GM19438 (cell line): ENCODE results near the gene LACTBL1.
"Not testable (repeated sequence)": the region's sequence is repeated elsewhere in the genome, so short reads cannot be mapped to it uniquely, and the experiment has no call there.

Experiments used
- ATAC-seq: cut with Tn5 transposase; IDR thresholded peaks from one replicate; pipeline ENCODE4 v1.9.1; 2021; ENCODE audit warnings: low read depth; ENCODE audit not compliant: unreplicated experiment

Gene LACTBL1, protein sequence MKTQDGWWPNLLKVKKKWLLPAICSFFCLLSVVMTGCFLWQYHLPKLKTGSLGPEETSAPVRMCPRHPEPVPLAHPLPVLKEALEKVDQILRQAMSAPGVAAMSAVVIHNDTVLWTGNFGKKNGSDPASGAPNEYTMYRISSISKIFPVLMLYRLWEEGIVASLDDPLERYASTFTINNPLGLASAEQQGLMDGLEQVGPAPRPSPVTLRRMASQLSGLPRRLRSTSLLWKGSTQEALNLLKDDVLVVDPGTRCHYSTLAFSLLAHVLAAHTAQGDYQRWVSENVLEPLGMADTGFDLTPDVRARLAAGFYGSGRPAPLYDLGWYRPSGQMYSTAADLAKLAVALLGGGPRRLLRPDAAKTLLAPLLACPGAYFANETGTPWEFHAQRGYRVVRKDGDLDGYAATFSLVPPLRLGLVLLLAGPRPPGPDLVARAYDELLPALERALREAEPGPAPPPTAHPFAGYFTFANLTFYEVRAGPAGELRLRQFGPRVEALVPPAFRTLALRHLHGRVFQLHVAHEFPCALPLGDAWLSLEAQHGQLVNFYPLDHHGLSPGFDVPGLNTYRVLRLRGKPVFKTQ

DNA sequence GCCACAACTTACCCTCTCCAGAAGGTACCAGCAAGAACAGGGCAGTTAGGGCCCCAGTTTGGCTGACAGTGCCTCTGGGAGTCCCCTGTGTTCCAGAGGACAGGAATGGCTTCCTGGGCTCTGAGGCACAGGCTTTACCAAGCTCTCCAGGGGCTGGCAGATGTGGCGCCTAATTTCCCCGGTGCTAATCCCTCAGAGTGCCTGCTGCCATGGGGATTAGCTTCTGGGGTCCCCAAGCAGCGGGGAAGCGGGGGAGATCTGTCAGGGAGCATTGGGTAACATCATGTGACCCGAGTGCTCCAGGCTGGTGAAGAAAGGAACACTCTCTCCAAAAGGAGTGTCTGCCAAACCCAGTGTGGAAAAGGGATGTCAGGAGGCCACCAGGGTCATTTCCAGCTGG lies at the start of gene LACTBL1:
LACTBL1 (minus strand) TSS at position 107 of the 400 bp plus-strand sequence. CDS start 550 bp downstream, outside the sequence.
- ATAC-seq, result no peak

DNA sequence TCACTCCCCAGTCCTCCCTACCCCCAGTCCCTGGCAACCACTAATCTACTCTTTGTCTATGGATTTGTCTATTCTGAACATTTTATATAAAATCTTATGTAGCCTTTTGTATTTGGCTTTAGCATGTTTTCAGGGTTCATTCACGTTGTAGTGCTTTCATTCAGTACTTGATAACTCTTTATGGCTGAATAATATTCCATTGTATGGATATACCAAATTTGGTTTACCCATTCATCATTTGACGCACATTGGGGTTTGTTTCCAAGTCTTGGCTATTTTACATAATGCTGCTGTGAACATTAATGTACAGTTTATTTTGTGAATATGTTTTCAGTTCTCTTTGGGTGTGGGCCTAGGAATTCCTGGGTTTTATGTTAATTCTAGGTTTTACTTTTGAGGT lies 49.2 kb upstream of the LACTBL1 start:
- ATAC-seq, result no peak

DNA sequence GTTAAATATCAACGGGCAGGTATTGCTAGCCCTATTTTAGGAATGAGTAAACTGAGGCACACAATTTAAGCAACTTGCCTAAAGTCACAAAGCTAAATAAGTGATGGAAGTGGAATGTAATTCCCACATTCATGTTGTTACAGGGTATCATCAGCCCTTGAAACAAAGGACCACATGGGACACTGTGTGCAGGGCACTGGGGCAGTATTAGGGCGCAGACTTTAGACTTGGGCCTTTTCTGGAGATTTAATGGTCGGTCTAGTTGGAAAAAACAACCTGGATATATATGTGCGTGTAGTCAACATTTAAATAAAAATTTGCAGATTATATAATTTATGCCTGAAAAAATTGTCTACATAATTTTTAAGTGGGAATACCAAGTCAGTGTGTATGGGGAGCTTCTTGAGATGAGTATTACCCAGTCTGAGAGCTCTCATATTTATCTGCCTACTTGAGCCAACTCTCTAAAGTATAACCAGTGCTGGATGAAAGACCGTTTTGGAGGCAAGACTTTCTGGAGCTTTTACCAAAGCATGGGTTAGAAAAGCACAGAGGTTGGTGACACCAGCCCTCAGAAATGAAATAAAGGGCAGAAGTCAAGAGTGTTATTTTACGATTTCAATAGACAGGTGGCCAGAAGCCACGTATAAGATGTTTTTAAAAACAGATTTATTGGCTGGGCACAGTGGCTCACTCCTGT lies 48.2 kb upstream of the LACTBL1 start:
- no peak for ATAC-seq

DNA sequence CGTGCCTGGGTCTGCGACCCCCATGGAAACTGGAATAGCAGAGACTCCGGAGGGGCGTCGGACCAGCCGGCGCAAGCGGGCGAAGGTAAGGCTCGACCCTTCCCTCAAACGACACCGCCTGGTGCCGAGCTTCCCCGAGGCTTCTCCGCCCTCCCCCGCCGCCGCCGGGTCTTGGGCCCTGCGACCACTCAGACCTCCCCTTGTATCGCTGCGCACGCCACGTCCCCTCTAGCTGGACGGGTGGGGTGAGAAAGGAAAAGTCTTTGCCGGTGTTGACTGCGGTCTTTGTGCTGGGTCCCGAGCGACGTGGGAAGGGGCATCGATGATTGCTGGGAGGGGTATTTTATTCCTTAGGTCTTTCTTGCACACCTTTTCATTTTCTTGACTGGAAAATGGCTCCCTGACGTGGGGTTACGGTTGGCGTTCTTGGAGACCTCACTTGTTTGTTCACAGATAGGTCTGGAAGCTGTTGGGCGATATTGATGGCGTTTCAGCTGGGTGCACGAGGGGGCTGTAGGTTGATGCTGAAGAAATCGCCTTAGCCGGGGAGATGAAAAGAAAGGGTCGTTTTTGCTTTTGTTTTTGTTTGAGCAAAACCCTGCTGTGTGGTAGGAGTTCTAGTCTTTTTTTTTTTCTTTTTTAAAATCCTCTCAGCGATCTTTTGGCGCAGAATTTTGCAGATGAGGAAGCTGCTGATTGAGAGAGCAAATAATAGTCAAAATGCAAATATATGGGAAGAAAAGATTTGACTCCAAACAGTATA lies 47.4 kb upstream of the LACTBL1 start:
- ATAC-seq, result peak; percentile 23

DNA sequence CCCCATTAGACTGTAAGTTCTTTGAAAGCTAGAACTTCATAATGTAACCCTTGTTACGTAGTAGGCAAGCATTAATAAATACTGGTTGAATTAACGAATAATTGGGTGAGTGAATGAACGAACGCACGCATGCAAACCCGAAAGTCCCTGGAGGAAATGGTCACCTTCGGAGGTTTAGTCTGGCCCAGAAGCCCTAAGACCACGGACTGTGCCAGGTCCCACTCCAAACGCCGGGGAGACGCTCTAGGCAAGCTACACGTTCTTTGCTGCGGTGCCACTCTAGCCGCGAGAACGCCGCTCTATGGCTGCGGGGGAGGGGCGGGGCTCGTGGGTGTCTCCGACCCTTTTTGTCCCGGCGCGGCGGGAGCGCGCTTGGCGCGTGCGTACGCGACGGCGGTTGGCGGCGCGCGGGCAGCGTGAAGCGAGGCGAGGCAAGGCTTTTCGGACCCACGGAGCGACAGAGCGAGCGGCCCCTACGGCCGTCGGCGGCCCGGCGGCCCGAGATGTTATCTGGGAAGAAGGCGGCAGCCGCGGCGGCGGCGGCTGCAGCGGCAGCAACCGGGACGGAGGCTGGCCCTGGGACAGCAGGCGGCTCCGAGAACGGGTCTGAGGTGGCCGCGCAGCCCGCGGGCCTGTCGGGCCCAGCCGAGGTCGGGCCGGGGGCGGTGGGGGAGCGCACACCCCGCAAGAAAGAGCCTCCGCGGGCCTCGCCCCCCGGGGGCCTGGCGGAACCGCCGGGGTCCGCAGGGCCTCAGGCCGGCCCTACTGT lies 46.6 kb upstream of the LACTBL1 start, which contains the start of gene KDM1A:
KDM1A (plus strand) TSS at position 375 of the 769 bp plus-strand sequence; CDS start at position 504, 129 bp downstream.
- ATAC-seq, result peak; percentile 93

- ATAC-seq, result no peak
These were observed 46.0 kb upstream of the LACTBL1 start for GRCh38 chr1:23018661-23019093.

DNA sequence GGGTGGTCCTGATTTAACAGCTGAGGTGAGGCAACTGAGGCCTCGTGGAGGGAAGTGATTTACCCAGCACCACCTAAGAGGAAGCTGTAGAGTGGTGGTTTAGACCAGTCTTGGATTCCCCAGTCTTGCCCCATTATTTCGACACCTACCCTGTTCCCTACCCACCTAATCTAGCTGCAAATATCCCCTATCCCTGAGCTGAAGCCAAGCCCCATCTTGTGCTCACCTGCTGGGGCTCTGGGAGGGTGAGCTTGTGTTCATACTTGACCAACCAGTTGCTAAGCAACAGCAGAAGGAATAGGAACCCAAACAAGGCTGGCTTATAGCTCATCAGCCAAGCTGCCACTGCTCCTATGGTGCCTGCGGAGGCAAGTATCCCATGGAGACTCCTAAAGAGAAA lies 41.0 kb upstream of the LACTBL1 start:
- ATAC-seq, result no peak

DNA sequence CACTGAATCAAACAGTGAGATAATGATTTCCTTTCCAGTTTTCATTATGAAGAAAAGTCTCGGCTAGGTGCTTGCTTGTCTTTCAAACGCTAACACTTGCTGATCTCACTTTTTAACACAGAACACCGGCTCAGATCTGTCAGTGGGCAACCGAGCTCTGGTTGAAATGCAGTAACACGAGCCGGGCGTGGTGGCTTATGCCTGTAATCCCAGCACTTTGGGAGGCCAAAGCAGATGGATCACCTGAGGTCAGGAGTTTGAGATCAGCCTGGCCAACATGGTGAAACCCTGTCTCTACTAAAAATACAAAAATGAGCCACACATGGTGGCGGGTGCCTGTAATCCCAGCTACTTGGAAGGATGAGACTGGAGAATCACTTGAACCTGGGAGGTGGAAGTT lies 37.4 kb upstream of the LACTBL1 start:
- not testable (repeated sequence) for ATAC-seq

- ATAC-seq, result no peak
These were observed 36.2 kb upstream of the LACTBL1 start for GRCh38 chr1:23008901-23009300.

DNA sequence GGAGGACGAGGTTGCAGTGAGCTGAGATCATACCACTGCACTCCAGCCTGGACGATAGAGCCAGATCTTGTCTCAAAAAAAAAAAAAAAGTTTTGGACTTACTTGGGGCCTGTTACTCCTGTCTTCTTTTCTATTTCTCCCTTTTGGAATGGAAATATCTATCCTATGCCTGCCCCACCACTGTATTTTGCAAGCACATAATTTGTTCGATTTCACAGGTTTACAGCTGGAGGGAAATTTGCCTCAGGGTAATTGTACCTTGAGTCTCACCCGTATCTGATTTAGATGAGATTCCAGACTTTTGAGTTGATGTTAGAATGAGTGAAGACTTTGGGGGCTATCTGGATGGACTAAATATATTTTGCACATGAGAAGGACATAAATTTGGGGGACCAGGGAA lies 34.4 kb upstream of the LACTBL1 start:
- ATAC-seq, result no peak

GRCh38 chr1:23004769-23005168 lies 32.1 kb upstream of the LACTBL1 start:
- not testable (repeated sequence) for ATAC-seq

DNA sequence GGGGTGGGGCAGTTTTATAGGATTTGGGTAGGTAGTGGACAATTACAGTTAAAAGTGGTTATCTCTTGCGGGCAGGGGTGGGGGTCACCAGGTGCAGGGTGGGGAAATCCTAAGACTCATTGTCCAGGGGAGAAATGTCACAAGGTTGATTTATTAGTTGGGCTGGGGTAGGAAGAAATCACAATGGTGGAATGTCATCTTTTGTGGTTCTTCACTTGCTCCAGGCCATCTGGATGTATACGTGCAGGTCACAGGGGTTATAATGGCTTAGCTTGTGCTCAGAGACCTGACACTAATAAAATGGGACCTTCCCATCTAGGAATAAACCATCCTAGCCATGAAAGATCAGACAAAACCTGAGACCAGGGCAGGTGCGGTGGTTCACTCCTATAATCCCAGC lies 31.4 kb upstream of the LACTBL1 start:
- ATAC-seq, result no peak

- ATAC-seq, result not testable (repeated sequence)
These were observed 29.6 kb upstream of the LACTBL1 start for GRCh38 chr1:23002218-23002617.

DNA sequence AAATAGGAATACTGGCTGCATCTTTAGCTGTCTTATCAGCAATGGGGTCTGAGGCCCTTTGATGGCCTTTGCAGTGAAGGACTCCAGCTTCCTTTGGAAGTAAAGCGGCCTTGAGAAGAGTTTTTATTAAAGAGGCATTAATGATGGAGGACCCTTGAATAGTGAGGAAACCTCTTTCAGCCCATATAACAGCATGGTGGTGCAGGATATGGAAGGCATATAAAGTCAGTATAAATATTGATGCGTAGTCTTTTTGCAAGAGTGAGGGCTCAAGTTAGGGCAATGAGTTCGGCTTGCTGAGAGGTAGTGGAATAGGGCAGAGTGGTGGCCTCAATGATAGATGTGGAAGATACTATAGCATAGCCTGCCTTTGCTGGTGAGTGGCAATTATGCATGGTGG lies 27.5 kb upstream of the LACTBL1 start:
- not testable (repeated sequence) for ATAC-seq

GRCh38 chr1:22997528-22997927 lies 24.9 kb upstream of the LACTBL1 start:
- not testable (repeated sequence) for ATAC-seq

DNA sequence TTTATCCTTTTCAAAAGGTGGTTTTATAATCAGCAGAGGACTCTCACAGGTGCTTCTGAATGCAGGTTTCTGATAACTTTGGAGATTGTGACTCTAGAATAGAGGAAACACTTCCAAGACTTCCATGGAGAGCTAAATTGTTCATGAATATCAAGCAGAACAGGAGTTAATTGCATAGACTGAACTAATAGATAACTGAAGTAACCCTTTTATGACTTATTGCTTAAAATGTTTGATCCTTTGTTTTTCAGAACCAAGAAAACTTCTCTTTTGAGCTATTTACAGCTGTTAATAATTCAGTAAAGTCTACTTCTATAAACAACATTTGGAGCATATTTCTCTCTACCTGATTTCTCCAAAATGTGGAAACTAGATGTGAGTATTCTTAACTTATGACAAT lies 23.1 kb upstream of the LACTBL1 start:
- no peak for ATAC-seq

- ATAC-seq, result not testable (repeated sequence)
These were observed 20.6 kb upstream of the LACTBL1 start for GRCh38 chr1:22993220-22993795.

GRCh38 chr1:22992384-22992783 lies 19.7 kb upstream of the LACTBL1 start:
- not testable (repeated sequence) for ATAC-seq

GRCh38 chr1:22983944-22984343 lies 11.3 kb upstream of the LACTBL1 start:
- no peak for ATAC-seq

DNA sequence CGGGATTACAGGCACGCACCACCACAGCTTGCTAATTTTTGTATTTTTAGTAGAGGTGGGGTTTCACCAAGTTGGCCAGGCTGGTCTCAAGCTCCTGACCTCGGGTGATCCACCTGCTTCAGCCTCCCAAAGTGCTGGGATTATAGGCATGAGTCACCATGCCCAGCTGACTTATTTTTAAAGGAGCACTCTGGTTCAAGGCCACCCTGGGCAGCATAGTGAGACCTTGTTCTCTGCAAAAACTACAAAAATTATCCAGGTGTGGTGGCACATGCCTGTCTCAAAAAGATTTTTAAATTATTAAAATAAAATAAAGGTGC lies 7.8 kb upstream of the LACTBL1 start:
- ATAC-seq, result not testable (repeated sequence)
